Measurements from ENCODE around the gene RGS5. TPM values are rescaled to one million over a fixed set of nuclear protein-coding genes. Genes with fewer than 3 reads are reported as not detected.

Gene RGS5
- total RNA-seq, 1 experiment from 2014 or later: 4.0 TPM

DNA sequence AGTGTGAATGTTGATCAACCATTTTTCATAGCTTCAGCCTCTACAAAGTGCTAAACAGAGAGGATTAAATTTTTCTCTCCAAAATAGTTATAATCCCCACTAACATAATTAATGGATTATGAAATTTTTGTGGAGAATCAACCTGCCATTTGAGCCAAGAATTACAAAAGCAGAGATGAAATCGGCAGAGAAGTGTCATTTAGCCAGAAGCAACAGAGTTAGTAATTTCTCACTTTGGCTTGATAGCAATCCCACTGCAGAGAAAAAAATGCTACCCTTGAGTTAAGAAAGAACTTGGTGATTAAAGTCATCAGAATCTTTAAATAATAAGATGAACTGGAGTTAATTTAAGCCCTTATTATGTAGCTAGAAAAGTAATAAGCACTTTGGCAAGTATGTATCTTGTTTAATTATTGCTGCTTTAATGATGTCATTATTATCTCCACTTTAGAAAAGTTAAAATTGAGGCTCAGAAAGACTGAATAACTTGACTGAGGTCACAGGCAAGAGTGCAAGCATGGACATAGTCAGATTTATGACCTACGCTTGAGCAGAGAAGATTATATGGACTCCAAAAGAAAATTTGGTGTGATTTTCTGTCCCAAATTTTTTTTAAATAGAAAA is 96.2 kb downstream of the RGS5 start:
- no peak for DNase-seq (ENCODE audit: low read depth)
- in situ Hi-C loops (cut with HindIII; ENCODE audit: low pct_unique_long_range_greater_than_20kb, low sequenced_read_pairs): no loop called here

DNA sequence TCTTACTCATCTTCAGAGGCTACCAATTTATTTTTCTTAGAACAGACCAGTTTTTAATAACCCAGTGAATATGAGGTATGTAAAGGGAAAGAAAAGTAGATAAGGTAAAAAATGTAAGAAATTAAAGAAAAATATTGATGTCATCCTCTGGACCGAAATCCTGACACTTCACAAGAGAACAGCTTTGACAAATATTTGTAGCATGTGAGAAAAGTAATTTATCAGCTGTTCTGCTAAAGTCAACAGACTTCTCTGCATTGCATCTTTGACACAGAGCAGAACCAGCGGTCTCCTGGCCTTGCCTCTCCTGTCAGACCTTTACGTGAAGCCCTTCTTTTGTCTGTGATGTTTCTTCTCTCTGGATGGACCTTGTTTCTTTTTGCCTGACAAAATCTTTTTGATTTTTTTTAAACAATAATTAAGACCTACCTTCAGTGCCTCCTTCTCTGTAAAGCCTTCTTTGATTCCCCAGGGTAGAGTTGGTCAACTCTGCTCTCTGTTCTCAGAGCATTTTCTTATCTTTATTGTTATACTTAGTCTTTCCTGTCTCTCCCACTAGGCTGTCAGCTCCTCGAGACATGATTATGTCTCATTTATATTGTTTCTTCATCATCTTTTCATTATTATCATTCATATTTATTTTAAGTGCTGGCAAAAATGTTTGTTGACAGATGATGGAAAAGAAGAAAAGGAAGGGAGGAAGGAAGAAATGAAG is 98.2 kb downstream of the RGS5 start:
- in situ Hi-C loops (cut with HindIII; ENCODE audit: low pct_unique_long_range_greater_than_20kb, low sequenced_read_pairs): no loop called here
- DNase-seq (ENCODE audit: low read depth): no peak

DNA sequence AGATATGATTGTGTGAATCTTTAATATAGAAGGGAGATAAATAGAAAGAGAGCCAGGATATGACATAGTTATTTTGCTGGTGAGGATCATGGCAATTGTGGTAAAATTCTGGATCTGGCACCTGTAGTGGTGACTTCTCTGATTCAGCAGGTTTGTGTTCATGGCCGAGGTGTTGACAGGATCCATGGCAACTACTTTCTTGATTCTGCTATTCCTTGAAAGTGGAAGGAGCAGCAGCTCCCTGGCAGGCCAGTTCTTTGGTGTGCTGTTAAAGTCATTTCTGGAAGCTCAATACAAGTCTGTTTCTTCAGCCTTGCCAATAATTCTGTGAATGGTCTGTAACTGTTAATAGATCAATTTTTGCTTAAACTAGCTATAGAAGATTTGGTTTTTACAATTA is 100.1 kb downstream of the RGS5 start:
- no peak for DNase-seq (ENCODE audit: low read depth)
- in situ Hi-C loops (cut with HindIII; ENCODE audit: low pct_unique_long_range_greater_than_20kb, low sequenced_read_pairs): no loop called here

DNA sequence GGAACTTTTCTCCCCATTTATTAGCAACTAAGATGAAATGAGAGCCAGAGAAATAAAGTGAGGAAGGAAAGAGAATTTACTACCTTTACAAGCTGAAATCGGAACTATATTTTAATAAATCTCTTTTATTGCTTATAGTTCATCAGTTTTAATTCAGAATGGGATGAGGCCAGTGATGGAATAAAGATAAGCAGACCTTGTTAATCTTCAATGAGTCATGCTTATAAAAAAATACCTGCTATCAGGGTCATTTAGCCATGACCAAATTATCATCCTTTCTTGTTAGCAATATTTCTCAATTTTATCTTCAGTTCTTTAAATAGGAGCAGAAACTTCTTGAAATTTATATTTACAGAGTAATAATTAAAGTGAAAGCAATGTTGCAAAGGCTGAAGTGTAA is 107.5 kb downstream of the RGS5 start:
- in situ Hi-C loops (cut with HindIII; ENCODE audit: low pct_unique_long_range_greater_than_20kb, low sequenced_read_pairs): no loop called here
- DNase-seq (ENCODE audit: low read depth): no peak

DNA sequence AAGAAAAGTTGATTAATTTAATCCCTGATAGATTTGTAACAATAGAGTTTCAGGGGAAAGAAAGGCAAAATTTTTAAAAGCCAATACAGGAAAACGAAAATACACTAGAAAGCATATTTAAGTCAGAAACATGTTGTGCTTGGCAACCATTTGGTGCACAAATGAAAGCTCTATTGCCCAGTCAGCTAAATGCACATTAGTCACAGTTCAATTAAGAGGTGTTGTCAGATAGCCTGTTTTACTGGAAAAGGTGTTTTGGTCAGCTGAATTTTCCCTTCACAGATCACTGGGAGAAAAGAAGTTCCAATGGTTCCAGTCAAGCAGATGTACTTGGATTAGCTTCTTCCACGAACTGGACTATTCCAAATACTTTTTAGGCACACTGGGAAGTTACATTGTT is 108.1 kb downstream of the RGS5 start:
- no peak for DNase-seq (ENCODE audit: low read depth)

DNA sequence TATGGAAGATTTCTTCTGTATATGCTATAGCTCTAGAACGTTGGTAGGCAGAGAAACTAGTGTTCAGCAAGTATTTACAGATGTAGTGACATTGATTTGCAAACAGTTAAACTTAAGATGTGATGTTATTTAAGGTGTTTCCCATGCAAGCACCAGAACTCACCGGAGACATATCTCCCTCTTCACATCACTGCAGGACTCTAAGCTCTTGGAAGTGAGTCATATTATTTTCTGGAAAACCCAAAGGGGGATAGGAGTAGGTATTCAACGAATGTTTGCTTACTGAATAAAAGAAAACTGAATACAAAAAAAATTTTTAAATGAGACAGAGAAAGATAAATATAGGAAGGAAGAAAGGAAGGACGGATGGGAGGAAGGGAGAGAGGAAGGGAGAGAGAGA is 108.5 kb downstream of the RGS5 start:
- DNase-seq (ENCODE audit: low read depth): no peak
- in situ Hi-C loops (cut with HindIII; ENCODE audit: low pct_unique_long_range_greater_than_20kb, low sequenced_read_pairs): no loop called here

More for the DNA sequence above, 108.1 kb downstream of the RGS5 start:
- in situ Hi-C loops (cut with HindIII; ENCODE audit: low pct_unique_long_range_greater_than_20kb, low sequenced_read_pairs): no loop called here

DNA sequence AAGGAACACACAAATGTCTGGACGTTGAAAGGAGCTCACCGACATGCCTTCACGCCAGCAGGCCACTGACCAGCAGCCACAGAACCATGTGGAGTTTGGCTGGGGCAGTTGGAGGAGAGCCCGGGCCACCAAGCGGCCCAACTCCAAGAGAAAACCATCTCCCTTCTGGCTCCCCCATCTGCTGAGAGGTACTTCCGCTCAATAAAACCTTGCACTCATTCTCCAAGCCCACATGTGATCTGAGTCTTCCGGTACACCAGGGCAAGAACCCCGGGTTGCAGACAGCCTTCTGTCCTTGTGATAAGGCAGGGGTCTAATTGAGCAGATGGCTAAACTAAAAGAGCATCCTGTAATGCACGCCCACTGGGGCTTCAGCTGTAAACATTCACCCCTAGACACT is 109.1 kb downstream of the RGS5 start:
- DNase-seq (ENCODE audit: low read depth): no peak
- in situ Hi-C loops (cut with HindIII; ENCODE audit: low pct_unique_long_range_greater_than_20kb, low sequenced_read_pairs): no loop called here

DNA sequence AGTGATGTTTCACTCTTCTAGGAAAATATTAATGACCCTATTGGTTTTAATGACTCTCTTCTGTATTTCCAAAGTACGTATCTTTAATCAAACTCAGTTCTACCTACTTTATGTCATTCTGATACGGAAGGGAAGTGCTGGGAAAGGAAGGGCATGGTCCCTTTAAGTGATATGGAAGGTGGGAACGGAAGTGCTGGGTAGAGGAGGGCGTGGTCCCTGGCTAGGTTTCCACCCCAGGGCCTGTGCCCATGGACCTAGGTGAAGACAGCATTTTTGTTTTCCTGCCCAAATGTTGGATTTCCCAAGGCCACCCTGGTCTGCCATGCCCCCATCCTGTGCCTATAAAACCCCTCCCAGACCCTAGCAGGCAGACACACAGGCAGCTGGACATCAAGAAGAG is 109.5 kb downstream of the RGS5 start:
- in situ Hi-C loops (cut with HindIII; ENCODE audit: low pct_unique_long_range_greater_than_20kb, low sequenced_read_pairs): no loop called here
- no peak for DNase-seq (ENCODE audit: low read depth)

Other genes with a start within 250 kb of the RGS5 start
- gene RGS4, start 133.6 kb downstream of the RGS5 start, total RNA-seq (2014; rRNA removed; shearing (Covaris generic); ENCODE audit: low replicate concordance): 1.8 and 2.8 TPM in 2 replicates
- gene NUF2, start 119.0 kb upstream of the RGS5 start, total RNA-seq (2014; rRNA removed; shearing (Covaris generic); ENCODE audit: low replicate concordance): 17.8 and 24.5 TPM in 2 replicates

Measured in Caki2 (cell line).